ENCODE data around the gene RNF130. TPM values are rescaled to one million over a fixed set of nuclear protein-coding genes. Genes with fewer than 3 reads are reported as not detected.

RNF130 gene
- total RNA-seq, 1 donor from 2014 or later, result 104 TPM

GRCh38 chr5:180102636-180103035 lies 31.1 kb upstream of the RNF130 start:
- H3K4me1 Mint-ChIP-seq (ENCODE audit: low read depth, unreplicated experiment), result no peaks in the 10 kb centered on the region
- TF ChIP-seq, protein P1, sequence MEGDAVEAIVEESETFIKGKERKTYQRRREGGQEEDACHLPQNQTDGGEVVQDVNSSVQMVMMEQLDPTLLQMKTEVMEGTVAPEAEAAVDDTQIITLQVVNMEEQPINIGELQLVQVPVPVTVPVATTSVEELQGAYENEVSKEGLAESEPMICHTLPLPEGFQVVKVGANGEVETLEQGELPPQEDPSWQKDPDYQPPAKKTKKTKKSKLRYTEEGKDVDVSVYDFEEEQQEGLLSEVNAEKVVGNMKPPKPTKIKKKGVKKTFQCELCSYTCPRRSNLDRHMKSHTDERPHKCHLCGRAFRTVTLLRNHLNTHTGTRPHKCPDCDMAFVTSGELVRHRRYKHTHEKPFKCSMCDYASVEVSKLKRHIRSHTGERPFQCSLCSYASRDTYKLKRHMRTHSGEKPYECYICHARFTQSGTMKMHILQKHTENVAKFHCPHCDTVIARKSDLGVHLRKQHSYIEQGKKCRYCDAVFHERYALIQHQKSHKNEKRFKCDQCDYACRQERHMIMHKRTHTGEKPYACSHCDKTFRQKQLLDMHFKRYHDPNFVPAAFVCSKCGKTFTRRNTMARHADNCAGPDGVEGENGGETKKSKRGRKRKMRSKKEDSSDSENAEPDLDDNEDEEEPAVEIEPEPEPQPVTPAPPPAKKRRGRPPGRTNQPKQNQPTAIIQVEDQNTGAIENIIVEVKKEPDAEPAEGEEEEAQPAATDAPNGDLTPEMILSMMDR (IDR thresholded peaks at IDR 0.05; ENCODE audit: partially characterized antibody, unreplicated experiment), result no peak
- H3K27ac Mint-ChIP-seq (ENCODE audit: unreplicated experiment), result no peak overlapping the region
- H3K4me3 Mint-ChIP-seq (ENCODE audit: unreplicated experiment), result no peak overlapping the region
- DNase-seq, result no peak
- peaks cover 6% of the 10 kb centered on the region for H3K27me3 Mint-ChIP-seq (ENCODE audit: unreplicated experiment)
- H3K9me3 Mint-ChIP-seq (ENCODE audit: unreplicated experiment), result peaks cover 5% of the 10 kb centered on the region
- peaks cover 13% of the 10 kb centered on the region for H3K36me3 Mint-ChIP-seq (ENCODE audit: unreplicated experiment)

DNA sequence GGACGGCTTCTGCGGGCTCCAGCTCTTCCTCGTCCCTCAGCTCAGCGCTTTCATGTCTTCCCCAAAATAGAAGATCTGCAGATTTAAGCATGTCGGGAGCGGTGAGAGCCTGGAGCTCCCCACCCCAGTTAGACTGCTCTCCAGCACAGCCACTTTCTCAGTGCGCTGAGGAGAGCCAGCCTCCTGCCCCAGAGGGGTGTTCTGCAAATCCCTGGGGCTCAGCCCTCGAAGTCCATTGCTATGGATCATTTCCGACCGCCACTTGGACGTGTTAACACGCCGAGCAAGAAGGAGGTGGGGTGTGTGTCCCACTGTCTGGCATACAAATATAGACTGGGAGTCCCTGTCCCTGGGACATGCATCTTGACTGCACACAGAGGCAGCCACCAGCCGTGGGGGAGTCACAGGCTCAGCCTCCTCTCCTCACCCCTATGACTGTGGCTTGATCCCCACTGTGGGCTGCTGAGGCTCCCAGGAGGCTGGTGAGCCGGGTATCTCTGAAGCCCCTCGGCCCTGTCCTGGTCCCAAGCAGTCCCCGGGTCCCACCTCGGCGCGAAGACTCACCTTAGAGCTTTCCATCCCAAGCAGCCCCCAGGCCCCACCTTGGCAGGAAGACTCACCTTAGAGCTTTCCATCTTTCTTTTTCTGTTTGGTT lies 30.0 kb upstream of the RNF130 start:
- DNase-seq, result no peak
- TF ChIP-seq, protein P1 (IDR thresholded peaks at IDR 0.05; ENCODE audit: partially characterized antibody, unreplicated experiment), result no peak
- H3K9me3 Mint-ChIP-seq (ENCODE audit: unreplicated experiment), result peaks cover 3% of the 10 kb centered on the region
- H3K27ac Mint-ChIP-seq (ENCODE audit: unreplicated experiment), result no peak overlapping the region
- peaks cover 8% of the 10 kb centered on the region for H3K27me3 Mint-ChIP-seq (ENCODE audit: unreplicated experiment)
- no peaks in the 10 kb centered on the region for H3K4me1 Mint-ChIP-seq (ENCODE audit: low read depth, unreplicated experiment)
- no peak overlapping the region for H3K4me3 Mint-ChIP-seq (ENCODE audit: unreplicated experiment)
- H3K36me3 Mint-ChIP-seq (ENCODE audit: unreplicated experiment), result peaks cover 6% of the 10 kb centered on the region

- H3K4me1 Mint-ChIP-seq (ENCODE audit: low read depth, unreplicated experiment), result no peaks in the 10 kb centered on the region
- no peak overlapping the region for H3K27ac Mint-ChIP-seq (ENCODE audit: unreplicated experiment)
- H3K36me3 Mint-ChIP-seq (ENCODE audit: unreplicated experiment), result no peaks in the 10 kb centered on the region
- H3K27me3 Mint-ChIP-seq (ENCODE audit: unreplicated experiment), result peaks cover 8% of the 10 kb centered on the region
- DNase-seq, result no peak
- no peak overlapping the region for H3K4me3 Mint-ChIP-seq (ENCODE audit: unreplicated experiment)
- no peaks in the 10 kb centered on the region for H3K9me3 Mint-ChIP-seq (ENCODE audit: unreplicated experiment)
- TF ChIP-seq, protein P1 (IDR thresholded peaks at IDR 0.05; ENCODE audit: partially characterized antibody, unreplicated experiment), result no peak
These were observed 29.3 kb upstream of the RNF130 start for GRCh38 chr5:180100621-180101450.

DNA sequence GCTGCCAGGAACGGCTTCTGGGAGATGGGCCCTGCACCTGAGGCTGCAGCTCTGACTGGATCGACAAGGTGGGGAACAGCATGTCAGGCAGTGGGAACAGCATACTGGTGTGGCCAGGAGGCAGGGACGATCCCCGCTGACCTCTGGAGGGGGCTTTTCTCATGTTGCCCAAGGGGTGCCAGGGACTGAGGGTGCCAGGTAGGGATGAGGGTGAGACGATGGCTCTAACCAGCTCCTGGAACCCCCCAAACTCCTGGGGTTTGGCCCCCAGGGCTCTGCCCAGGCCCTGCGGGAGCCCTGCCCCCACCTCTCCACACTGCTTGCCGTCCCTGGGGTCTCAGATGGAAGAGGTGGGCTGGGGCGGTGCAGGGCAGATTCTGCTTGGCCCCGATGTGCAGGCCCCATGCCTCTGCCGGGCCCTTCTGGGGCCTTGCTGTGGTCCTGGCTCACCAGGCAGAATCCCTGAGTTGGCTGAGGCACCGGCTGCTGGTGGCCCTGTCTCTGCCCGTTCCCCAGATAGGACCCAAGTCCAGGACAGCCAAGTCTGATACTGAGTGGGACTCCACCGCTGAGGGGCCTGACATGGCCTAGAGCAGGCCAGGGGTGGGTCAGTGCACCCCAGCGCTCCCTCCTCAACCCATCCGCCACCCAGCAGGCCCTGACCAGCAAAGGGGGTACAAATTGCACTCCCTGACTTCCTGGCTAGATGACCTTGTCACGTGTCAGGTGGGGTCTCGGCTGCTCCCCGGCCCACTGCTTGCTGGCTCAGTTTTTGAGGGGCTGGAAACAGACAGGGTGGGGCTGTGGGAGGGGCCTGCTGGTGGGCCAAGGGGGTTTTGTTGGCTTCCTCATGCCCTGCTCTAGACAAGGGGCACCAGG lies 28.4 kb upstream of the RNF130 start:
- DNase-seq, result no peak
- H3K4me1 Mint-ChIP-seq (ENCODE audit: low read depth, unreplicated experiment), result no peaks in the 10 kb centered on the region
- H3K36me3 Mint-ChIP-seq (ENCODE audit: unreplicated experiment), result peaks cover 5% of the 10 kb centered on the region
- H3K27ac Mint-ChIP-seq (ENCODE audit: unreplicated experiment), result no peak overlapping the region
- H3K4me3 Mint-ChIP-seq (ENCODE audit: unreplicated experiment), result no peak overlapping the region
- H3K27me3 Mint-ChIP-seq (ENCODE audit: unreplicated experiment), result peaks cover 9% of the 10 kb centered on the region
- TF ChIP-seq, protein P1 (IDR thresholded peaks at IDR 0.05; ENCODE audit: partially characterized antibody, unreplicated experiment), result no peak
- H3K9me3 Mint-ChIP-seq (ENCODE audit: unreplicated experiment), result peaks cover 1% of the 10 kb centered on the region
